ENCODE measurements around the gene ADAM33. TPM values are rescaled to one million over a fixed set of nuclear protein-coding genes. Genes with fewer than 3 reads are reported as not detected.

The ADAM33 gene
- total RNA-seq, 6 experiments from 2014 or later, result 0.24 to 0.51 (median 0.45) TPM

DNA sequence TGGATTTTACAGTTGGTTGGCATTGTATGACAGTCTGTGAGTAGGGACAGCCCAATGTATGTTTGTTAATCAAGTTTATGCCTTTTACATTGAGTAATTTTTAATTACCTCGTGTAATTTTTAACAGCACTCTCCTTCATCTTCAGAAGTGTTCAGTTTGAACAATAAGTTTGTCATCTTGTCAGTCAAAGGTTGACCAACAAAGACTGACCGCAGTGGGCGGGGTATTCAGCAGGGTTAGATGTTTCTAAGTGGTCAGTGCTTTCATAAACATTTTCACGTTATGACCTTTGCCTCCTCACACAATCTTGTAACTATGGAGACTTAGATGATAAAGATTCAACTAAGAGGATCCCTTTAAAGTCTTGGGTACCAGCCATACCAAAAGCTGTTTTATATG is 59.4 kb downstream of the ADAM33 start:
- Histone ChIP-seq H3K4me1 (no peaks in the 10 kb centered on the region), H3K4me3 (no peak overlapping the region), H3K27ac (no peak overlapping the region), H3K36me3 (peaks cover 0 to 15% (median 7%) of the 10 kb centered on the region in 4 donors), H3K9me3 (no peaks in the 10 kb centered on the region), H3K27me3 (no peaks in the 10 kb centered on the region)
- DNase-seq (no peak), ATAC-seq (no peak)
- intact Hi-C loops (cut with DNase I), result no loop called here
- TF ChIP-seq POLR2A (IDR thresholded peaks at IDR 0.05), result no peak
- TF ChIP-seq, protein P1, sequence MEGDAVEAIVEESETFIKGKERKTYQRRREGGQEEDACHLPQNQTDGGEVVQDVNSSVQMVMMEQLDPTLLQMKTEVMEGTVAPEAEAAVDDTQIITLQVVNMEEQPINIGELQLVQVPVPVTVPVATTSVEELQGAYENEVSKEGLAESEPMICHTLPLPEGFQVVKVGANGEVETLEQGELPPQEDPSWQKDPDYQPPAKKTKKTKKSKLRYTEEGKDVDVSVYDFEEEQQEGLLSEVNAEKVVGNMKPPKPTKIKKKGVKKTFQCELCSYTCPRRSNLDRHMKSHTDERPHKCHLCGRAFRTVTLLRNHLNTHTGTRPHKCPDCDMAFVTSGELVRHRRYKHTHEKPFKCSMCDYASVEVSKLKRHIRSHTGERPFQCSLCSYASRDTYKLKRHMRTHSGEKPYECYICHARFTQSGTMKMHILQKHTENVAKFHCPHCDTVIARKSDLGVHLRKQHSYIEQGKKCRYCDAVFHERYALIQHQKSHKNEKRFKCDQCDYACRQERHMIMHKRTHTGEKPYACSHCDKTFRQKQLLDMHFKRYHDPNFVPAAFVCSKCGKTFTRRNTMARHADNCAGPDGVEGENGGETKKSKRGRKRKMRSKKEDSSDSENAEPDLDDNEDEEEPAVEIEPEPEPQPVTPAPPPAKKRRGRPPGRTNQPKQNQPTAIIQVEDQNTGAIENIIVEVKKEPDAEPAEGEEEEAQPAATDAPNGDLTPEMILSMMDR (IDR thresholded peaks at IDR 0.05), result no peak
- 75% methylated on average over 4 of the region's 4 CpGs for WGBS (ENCODE audit: insufficient coverage, low coverage, low lambda C conversion rate, missing lambda C conversion rate)

DNA sequence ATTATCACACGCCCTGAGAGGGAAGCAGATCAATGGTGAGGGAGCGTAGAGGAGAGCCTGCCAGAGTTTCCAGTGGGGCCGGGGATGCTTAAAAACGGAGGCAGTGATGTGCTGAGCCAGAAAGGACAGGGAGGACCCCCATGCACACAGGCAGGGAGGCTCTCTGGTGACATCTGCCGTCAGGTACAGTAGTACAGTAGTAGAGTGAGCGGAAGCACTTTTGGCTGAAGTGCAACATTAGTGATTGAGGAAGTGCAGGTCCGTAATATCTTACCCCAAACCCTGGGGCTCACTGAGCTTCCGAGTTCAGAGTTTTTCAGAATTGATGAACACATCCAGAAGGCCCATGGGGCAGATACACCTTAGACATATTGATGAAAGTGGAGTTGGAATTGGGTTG is 60.7 kb downstream of the ADAM33 start:
- no peak for ATAC-seq
- Histone ChIP-seq H3K4me1 (no peaks in the 10 kb centered on the region), H3K36me3 (peaks cover 0 to 16% (median 6%) of the 10 kb centered on the region in 4 donors), H3K27ac (no peak overlapping the region), H3K4me3 (no peak overlapping the region), H3K9me3 (no peaks in the 10 kb centered on the region), H3K27me3 (no peaks in the 10 kb centered on the region)
- intact Hi-C loops (cut with DNase I), result no loop called here
- no peak for DNase-seq
- 85% methylated on average over 7 of the region's 8 CpGs for WGBS (ENCODE audit: insufficient coverage, low coverage, low lambda C conversion rate, missing lambda C conversion rate)
- TF ChIP-seq, protein P1 (IDR thresholded peaks at IDR 0.05), result no peak
- TF ChIP-seq POLR2A (IDR thresholded peaks at IDR 0.05), result no peak

Other genes starting within 250 kb of the ADAM33 start
- gene ATRN, start 211.0 kb downstream of the ADAM33 start, total RNA-seq, result 10 to 100 TPM; 46.9 to 82.1 (median 59.1) TPM
- not detected for gene GFRA4, start 18.6 kb downstream of the ADAM33 start, total RNA-seq
- gene SIGLEC1, start 30.6 kb upstream of the ADAM33 start, total RNA-seq, result 10 to 100 TPM in 2 of 6 experiments, 1 to 10 TPM in 4; 2.6 to 13.9 (median 5.7) TPM
- 1 to 10 TPM in 3 of 6 experiments, under 1 TPM in 3; 0.46 to 2.2 (median 0.97) TPM for gene HSPA12B, start 50.7 kb upstream of the ADAM33 start, total RNA-seq
- 10 to 100 TPM in 3 of 6 experiments, 1 to 10 TPM in 3; 9.6 to 11.7 (median 9.9) TPM for gene ADISSP, start 85.7 kb upstream of the ADAM33 start, total RNA-seq
- gene SPEF1, start 99.4 kb upstream of the ADAM33 start, total RNA-seq, result not detected
- gene CENPB, start 104.7 kb upstream of the ADAM33 start, total RNA-seq, result 10 to 100 TPM; 27.8 to 43.1 (median 31.6) TPM
- gene CDC25B, start 114.3 kb upstream of the ADAM33 start, total RNA-seq, result 10 to 100 TPM; 10.9 to 28.7 (median 16.5) TPM
- gene AP5S1, start 138.5 kb upstream of the ADAM33 start, total RNA-seq, result 10 to 100 TPM in 3 of 6 experiments, 1 to 10 TPM in 3; 7.7 to 16.1 (median 9.5) TPM
- gene MAVS, start 164.8 kb upstream of the ADAM33 start, total RNA-seq, result 10 to 100 TPM; 10.1 to 20.4 (median 17.0) TPM
- gene PANK2, start 207.4 kb upstream of the ADAM33 start, total RNA-seq, result 10 to 100 TPM; 13.0 to 17.8 (median 13.8) TPM

All from right lobe of liver (tissue), 6 donors.